Anterior cingulate cortex (tissue), 58 donors: Measurements from ENCODE around the gene ROM1.
"Not testable (repeated sequence)": the region's sequence is repeated elsewhere in the genome, so short reads cannot be mapped to it uniquely, and the experiment has no call there.

Experiments
- DNase-seq, 58 donors: peaks; one replicate each; lab custom pipeline; 2025; lab: John Stamatoyannopoulos, UW

The ROM1 gene

DNA sequence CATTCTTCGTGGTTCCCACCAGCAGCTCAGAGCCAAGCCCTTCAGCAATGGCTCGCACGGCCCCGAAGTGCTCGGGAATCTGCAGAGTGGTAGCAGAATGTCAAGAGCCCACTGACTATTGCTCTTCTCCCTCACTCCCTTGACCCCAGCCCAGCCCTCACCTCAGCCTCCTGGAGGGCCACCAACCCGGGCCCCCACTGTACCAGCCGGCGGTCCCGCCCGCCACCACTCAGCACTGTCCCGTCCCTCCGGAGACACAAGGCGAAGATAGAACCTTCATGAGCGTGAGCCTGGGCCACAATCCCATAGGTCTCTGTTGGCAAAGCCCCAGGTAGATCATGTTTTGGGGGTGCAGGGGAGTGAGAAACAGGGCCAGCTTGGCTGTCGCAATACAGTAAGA is 7.2 kb upstream of the ROM1 start:
- DNase-seq: no peak

DNA sequence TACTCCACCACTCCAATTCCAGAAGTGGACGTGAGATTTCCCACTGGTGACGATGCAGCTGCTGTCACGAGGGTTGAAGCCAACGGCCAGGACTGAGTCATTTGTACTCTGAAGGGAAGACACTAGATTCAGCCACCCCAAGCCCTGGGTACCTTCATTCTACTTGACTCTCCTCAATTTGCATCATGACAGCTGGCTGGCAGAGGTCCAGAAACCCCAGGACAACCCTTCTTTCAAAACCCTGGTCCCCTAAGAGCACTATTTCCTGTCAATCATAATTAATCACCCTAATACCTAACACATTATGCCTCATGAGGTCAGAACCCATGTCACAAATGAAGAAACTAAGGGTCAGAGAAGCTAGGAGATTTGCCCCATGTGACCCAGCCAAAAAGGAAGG is 5.3 kb upstream of the ROM1 start:
- DNase-seq: peak in 1 of 58 donors; percentile 29

DNA sequence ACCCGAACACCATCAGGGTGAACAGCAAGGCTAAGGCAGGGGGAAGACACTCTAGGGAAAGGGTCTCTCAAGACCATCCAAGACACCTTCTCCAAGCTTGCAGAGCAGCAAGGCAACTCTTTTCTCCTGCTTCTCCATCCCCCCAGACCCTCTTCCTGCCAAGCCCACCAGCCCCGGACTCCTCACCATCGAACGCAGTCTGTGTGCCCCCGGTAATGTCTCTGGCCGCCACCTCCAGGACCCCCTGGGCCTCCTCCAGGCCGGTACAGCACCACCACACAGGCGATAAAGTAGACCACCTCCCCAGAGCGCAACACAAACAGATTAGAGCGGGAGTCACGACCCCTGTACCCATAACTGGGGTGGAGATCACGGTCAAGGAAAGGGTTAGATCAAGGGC is 4.3 kb upstream of the ROM1 start:
- DNase-seq: no peak

DNA sequence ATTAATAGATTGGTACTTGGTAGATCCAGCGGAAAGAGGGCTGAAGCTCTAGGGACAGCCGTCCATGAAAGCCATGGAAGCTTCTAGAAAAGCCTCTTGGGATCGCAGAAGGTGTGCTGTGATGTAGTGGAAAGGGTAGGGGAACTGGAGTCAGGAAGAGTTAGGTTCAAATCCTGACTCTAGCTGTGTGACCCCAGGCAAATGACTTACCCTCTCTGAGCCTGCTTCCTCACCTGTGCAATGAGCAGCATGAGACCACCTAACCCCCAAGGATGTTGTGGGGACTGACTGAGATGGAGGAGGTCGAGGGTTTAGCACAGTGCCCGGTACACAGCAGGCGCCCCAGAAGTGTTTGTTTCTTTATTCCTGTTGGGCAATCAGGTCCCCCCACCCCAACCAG is 2.7 kb upstream of the ROM1 start:
- no peak for DNase-seq

DNA sequence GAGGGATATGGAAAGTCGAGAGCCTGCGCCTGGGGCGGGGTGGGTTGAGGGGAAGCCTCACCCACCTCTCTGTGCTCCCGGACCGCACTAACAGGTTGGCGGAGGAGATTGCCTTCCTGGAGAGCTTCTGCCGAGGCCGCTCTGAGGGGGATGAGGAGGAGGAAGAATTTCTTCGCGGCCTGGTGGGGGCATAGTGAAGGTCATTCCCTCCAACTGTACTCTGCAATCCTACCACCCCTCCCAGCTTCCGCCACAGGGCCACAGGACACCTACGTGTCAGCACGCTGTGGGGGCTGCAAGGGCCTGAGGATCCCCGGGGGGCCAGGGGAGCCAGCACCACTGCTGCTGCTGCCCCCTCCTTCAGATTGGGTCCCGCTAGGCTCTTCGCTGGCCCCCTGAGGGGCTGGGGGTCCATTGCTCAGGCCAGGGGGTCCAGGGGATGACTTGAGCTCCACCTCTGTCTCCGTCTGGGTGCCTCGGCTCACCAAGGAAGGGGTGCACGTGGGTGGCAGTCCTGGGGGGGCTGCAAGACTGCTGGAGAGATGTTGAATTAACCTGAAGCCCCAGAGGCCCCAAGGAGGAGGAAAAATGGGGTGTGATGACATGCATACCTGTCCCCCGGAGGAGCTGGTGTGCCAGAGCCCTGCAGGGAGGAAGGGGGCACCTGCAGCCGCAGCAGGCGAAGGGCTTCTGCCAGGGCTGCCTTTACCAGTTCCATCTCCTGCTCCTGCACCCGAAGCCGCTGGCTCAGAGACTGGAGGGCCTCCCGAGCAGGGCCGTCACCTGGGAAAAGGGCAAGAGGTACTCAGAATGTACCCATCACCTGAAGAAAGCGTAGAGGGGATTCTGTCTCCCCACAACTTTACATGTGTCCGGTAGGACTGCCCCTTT is 2.0 kb upstream of the ROM1 start:
- no peak for DNase-seq

DNA sequence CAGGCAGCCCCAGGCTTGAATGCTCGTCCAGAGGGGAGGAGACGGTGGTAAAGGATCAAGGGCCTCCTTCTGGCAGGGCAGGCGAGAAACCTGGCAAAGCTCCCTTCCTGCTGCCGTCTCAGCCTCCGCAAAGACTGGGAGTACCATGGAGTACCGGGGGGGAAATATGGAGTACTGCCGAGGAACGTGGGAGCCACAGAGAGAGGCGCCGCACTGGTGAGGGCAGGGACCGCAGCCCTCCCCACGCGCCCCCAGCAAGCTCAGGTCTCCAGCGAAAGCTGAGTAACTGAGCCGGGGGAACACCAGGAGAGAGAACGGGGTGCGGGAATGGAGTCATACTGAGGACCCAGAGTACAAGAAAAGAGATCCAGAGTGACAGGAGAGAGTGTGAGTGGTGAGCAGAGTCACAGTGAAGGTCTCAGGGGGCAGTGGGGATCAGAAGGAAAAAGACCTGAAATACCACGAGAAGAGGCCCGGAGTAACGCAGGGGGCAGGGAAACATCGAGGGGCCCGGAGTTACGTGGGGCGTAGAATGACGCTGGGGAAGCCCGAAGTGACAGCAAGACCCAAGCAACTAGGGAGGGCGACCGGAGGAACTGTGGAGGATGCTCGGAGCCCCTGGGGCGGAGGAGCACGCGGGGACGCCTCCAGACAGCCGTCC is 1.2 kb upstream of the ROM1 start:
- peak in 36 of 58 donors; percentile 10 to 66 (median 32) for DNase-seq

DNA sequence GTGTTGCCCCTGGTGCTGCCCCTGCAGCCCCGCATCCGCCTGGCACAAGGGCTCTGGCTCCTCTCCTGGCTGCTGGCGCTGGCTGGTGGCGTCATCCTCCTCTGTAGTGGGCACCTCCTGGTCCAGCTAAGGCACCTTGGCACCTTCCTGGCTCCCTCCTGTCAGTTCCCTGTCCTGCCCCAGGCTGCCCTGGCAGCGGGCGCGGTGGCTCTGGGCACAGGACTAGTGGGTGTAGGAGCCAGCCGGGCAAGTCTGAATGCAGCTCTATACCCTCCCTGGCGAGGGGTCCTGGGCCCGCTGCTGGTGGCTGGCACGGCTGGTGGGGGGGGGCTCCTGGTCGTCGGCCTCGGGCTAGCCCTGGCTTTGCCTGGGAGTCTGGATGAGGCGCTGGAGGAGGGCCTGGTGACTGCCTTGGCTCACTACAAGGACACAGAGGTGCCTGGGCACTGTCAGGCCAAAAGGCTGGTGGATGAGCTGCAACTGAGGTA is 278 bp downstream of the ROM1 start:
- peak in 25 of 58 donors; percentile 35 to 85 (median 72) for DNase-seq

DNA sequence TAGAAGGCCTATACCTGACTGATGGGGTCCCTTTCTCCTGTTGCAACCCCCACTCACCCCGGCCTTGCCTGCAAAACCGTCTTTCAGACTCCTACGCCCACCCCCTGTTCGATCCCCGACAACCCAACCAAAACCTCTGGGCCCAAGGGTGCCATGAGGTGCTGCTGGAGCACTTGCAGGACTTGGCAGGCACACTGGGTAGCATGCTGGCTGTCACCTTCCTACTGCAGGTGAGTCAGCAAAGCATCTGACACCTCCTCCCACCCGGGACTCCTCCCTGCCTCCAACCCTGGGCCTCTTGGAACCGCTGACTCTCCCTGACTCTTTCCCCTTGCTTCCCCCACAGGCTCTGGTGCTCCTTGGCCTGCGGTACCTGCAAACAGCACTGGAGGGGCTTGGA is 1.2 kb downstream of the ROM1 start:
- peak in 6 of 58 donors; percentile 10 to 49 (median 12) for DNase-seq

DNA sequence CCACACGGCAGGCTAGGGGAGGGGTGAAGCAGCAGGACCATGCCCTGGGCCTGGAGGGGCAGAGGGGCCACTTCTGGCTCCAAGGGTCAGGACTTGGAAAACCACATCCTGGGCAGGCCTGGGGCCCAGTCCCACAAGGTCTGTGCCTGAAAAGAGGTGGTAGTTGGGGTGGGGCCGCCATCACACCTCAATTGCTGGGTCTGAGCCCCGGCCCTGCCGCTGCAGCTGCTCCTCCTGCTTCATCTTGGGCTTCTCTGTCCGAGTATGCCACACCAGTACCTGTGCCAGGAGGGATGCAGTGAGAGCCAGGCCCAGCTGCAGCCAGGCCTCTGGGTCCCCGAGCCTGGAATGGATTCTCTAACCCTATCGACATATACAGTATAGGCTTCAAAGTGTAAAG is 2.5 kb downstream of the ROM1 start:
- DNase-seq: no peak

DNA sequence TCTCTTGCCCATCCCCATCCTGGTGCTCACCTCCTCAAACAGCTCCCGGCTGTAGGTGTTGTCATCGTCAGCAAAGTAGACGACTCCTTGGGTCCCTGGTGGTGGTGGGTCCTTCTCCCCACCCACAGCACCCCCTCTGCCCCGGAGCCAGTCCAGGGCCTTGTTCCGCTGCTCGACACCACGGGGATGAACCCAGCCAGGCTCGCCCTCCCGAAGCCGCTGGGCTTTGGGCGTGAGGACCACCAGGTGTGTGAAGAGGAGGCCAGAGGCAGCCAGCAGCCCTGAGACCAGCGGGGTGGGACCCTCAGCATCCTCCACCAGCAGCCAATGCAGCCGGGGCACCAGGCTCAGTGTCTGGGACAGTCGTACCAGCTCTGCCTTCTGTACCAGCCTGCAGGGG is 3.9 kb downstream of the ROM1 start:
- not testable (repeated sequence) for DNase-seq

DNA sequence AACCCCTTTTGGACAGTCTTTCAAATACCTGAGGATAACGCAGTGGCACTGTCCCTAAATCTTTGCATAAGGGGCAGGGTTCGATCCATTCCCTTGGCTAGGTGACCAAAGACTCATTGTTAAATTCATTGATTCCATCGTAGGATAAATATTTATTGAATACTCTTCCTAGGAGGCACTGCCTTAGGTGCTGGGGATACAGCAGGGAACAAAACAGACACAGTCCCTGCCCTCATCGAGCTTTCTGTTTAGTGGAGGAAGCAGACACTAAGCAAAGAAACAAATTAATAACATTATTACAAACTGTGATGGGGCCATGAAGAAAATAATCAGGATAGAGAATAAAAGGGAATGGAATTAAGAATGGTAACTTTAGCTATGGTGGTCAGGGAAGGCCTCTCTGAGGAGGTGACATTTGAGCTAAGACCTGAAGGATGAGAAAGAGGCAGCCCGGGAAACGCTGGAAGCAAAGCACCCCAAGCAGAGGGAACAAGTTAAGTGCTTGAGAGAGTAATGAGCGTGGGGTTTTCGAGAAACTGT is 8.0 kb downstream of the ROM1 start:
- no peak for DNase-seq

DNA sequence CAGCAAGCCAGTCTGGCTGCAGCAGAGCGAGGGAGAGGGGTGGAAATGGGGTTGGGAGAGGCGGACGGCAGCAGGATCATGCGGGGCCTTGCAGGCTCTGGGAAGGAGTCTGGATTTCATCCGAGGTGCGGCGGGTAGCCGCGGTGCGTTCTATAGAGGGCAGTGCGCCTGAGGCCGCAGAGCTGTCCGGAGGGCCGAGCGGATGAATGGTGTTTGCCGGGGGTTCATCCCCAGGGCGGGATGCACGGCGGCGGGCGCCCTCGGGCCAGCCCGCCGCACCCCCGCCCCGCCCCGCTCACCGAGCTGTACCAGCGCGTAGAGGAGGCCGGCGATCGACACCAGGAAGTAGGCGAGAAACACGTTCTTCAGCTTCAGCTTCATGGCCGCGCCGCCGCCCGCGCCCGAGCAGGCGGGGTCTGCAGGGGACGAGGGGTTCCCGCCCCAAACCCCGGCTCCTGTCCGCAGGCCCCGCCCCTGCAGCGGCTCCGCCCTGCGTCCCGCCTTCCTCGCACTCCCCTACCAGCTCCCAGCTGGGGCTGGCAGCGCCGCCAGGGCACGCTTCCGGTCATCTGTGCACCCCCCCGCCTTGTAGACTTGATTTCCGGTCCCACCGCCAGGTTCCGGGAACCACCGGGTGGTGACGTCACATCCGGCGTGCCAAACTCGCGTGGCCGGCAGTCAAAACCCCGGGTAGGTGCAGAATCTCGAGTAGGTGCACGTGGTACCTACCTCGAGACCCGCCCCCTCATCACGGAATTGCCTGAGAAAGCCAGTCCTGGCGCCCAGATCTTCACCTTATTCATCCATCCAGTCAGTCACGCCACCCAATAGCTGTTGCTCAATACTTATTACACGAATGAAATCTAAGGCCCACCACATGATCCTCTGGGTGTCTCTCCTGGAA is 8.8 kb downstream of the ROM1 start, which contains the start of gene B3GAT3:
Gene B3GAT3 (minus strand): TSS at position 420 of the 904 bp plus-strand sequence. CDS start 39 bp downstream, at position 381.
- DNase-seq: peak; percentile 82 to 99 (median 97)

DNA sequence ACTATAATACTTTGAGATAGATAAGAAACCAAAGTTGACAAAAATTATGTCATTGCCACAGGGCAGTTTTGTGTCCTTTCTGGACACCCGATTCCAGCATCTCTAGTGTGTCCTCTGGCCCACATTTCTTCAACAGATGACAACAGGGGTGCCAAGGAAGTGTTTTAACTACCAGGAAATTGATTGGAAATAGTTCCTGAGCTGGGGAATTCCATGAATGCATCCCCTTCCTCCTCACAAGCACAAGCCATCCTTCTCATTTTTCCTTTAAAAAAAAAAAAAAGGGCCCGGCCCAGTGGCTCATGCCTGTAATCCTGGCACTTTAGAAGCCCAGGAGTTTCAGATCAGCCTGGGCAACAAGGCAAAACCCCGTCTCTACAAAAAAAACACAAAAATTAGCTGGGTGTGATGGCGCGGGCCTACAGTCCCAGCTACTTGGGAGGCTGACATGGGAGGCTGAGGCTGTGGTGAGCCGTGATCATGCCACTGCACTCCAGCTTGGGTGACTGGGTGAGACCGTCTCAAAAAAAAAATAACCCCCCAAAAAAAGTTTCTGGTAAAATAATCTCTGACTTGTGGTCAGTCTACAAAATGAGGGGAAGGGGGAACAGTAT is 9.5 kb downstream of the ROM1 start:
- no peak for DNase-seq

DNA sequence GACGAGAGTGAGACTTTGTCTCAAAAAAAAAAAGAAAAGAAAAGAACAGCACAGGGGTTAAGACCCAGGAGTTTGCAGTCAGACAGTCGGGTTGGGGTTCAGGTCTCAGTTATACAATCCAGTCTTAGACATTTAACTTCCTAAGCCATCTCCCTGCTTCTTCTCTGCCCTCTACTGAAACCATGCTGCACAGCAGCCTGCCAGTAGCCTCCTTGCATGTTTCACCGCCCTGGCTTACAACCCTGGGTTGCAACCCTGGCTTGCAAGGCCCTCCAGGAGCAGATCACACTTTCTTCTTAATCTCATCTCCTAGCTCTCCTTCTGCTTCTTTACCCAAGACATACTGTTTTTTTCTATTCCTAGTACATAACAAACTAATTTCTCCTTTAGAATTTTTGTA is 14.7 kb downstream of the ROM1 start:
- DNase-seq: no peak

DNA sequence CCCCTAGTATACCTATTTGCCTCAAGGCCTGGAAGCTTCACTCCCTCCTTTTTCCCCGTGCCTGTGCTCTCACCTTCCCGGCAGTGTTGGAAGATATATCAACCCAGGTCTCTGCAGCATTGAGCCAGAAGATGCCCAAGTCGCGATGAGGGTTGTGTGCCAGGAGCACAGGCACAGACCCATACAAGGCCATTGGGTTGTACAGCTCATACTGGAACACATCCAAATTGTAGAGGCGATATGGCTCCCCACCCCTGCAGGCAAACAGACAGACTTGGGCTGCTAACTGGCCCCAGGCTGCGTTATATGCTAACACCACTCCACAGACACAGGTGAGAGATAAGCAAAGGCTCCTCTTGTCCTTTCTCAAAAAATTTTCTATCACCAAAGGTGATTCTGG is 19.4 kb downstream of the ROM1 start:
- DNase-seq: no peak

DNA sequence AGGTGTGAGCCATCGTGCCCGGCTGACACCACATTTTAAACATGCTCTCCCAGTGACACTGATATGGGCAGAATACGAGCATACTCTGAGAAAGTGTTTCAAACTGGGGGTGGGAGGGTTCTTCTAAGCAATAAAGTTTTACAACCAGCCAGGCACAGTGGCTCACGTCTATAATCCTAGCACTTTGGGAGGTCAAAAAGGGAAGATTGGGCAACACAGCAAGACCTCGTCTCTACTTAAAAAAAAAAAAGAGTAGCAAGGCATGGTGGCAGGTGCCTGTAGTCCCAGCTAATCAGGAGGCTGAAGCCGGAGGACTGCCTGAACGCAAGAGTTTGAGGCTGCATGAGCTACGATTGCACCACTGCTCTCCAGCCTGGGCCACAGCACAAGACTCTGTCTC is 31.2 kb downstream of the ROM1 start:
- no peak for DNase-seq

DNA sequence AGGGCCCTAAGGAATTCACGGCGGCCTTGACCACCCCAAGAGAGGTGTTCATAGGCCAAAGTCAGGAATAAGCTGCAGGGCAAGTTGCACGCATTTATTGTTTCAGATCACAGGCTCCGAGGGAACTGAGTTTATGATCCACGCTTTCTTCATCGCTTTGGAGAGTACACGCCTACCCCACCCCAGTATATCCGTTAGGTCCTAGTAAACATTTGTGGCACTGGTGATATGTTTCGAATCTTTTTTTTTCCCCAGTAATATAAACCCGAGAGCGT is 32.6 kb downstream of the ROM1 start:
- no peak for DNase-seq

DNA sequence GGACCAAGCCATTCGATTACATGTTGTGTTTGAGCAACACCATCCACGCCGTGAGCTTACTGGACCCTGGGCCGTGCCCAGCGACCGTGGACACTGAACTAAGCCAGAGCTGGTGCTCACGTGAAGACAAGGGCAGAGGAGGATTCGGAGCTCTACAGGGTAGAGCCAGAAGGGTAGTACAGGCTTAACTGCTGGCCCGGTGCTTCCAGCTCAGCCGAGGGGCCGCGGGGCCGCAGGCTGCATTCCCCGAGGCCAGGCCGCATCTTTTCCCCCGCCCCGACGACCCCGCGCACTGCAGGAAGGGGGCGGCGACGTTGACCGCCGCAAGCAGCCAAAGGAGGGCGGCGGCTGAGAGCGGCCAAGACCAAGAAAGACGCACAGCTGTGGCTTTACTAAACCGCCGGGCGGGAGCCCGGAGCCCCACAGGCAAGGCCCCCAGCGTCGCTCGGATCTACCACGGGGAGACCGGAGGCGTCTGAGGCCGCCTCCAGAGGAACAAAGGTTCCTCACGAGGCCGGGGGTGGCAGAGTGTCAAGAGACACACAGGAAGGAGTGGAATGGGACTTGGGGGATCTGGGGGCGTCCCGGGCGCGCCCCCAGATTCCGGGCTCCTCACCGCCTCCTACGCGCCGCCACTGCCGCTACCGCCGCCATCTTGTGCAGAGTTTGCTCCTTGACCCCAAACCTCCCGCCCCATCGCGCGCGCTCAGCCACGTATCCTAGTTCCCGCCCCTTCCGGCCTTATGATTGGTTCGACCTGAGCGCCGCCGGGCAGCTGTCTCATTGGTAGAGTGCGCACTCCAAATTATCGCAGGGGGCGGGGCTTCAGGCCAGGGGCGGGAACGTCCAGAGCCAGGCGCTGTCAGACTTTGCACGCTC is 33.1 kb downstream of the ROM1 start, which contains the start of gene GANAB:
Gene GANAB (minus strand): TSS at position 668 of the 879 bp plus-strand sequence. CDS start 14 bp downstream, at position 654.
- peak; percentile 76 to 99 (median 97) for DNase-seq
